GM21526 (cell line): ENCODE results near the gene CNGA1.

Source experiments
- ATAC-seq: cut with Tn5 transposase; IDR thresholded peaks from one replicate; pipeline ENCODE4 v1.9.1; 2021; ENCODE audit warnings: moderate library complexity; ENCODE audit not compliant: unreplicated experiment, low FRiP score

Gene CNGA1

DNA sequence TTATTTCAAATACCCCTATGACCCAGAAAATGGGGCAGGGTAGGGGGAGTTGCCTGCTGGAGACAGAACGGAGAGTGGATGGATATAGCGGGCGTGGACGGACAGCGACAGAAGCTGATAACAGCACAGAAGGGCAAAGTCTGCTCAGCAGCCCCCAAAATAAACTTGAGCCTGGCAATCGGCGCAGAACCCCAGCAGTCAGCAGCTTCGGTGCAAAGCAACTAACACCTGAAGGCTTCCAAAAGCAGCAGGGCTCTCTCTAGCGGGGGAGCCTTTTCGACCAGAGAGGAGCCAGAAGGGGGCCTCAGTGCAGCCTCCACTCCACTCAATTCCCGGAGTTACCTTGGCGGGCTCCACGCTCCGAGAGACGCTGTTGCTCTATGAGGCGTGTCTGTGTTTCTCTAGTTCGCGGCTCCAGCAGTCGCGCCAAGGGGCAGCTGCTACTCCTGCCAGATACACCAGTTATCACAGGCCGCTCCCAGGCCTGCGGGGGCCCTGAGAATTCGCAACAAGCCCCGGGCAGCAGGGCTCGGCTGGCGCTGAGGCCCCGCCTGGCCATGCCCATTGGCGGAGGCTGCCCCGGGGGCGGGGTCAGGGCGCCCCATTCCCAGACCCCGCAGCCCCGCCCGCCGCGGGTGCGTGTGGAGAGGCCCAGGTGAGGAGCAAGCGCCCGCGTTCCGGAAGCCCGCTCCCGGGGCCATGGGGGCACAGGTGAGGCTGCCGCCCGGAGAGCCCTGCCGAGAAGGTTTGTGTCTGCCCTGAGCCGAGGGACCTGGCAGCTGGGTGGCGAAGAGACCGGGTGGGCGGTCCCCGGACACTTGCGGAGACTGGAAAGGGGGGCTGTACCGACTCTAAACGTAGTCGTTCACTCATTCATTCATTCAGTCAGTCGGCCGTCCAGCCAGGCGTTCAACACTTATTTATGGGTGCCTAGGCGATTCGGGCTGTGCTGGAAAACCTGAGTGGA, at the start of gene CNGA1, which contains the start of gene NIPAL1:
Gene CNGA1, minus strand, starts transcription at position 541 of the 967 bp plus-strand sequence. CDS start 63,992 bp downstream, outside the sequence.
Gene NIPAL1, plus strand, starts transcription at position 632 of the 967 bp plus-strand sequence. Its CDS starts 68 bp downstream, at position 700.
- ATAC-seq: peak; percentile 92

DNA sequence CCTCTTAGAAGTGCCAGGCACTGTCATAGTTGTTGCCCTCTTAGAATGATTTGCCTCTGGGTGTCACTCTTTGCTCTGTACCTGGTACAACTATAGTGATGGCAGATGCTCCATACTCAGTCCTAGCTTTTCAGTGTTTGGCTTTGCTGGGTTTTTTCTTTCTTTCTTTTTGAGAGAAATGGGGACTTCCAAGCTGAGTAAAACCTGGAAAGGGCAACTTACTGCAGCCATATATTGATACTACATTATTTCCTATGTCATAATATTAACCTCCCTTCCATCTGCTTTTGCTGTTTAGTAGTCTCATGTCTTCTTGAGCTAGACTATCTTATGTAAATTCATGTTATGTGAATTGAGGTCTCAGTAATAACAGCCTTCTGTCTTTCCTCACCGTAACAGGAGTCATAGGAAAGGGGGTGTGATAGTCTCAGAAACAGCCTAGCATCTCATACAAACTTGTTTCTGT, 49.1 kb upstream of the CNGA1 start:
- peak; percentile 58 for ATAC-seq

DNA sequence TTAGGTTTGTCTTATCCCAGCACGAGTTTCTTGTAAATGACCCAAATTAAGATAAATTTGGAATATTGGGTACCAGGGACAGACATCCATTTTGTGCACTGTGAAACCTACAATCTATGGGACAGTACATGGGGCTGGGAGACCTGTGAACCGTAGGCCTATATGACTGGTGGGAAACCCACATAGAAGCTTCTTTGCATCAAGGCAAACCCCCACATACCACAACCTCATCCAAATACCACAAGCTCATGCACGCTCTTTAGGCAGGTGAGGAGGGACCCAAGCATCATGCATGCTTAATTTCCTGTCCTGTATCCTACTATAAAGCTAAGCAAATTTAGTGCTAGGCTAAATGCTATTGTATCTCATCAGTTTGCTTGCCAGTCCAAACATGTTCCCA, 47.9 kb upstream of the CNGA1 start:
- no peak for ATAC-seq

DNA sequence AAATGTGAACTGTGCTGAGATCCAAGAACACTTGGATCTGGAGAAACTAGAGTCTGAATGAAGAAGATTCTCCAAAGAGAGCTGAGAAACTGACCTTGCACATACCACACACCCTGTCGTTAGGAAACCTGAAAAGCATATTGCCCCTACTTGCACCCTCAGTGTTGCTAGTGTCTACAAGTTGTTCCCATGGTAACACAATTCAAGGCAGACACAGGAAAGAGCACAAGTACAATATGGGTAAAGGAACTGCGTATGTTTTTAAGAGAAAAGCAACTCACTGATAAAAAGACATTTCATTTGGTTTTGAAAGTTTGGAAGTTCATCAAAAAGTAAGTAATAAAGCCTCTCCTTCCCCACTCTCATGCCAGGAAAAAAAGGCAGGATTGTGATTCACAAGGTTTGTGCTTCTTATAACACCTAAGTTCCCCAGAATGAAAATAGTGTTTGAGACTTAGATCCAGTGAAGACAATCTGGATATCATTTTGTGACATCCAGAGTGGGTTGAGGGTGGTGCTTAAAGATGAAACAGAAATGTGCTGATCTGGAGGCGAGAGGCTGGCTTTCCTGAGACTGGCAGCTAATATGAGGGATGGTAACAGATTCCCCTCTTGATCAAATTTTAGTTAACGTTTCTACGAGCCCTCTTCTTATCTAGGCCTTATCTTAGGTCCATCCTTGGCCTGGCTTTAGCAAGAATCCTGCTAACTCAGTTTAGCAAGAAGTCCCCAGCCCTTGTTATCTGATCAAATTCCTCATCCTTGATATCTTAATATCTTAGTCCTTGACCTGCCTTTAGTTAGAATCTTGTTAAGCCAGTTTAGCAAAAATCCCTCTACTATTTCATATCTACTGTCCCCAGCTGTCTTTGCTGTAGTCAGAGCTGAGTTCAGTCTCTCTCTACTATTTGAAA, 42.4 kb upstream of the CNGA1 start:
- ATAC-seq: no peak

DNA sequence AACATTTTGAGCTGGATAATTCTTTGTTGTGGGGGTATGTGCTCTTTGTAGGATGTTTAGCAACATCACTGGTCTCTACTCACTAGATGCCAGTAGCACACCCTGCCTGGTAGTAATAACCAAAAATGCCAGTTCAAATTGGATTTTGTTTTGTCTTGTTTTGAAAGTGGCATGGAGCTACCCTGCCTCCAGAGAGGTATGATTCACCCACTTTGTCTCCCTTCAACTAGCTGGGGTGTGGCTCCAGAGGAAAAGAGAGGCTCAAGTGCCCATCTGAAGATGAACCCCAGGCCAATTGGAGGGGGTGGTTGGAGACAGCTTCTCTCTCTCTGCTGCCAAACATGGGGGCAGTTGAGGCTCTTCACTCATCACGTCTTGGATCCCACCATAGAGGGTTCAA, 34.6 kb upstream of the CNGA1 start:
- ATAC-seq: no peak

- ATAC-seq: no peak
Observed at GRCh38 chr4:48049483-48049882, 33.0 kb upstream of the CNGA1 start.

DNA sequence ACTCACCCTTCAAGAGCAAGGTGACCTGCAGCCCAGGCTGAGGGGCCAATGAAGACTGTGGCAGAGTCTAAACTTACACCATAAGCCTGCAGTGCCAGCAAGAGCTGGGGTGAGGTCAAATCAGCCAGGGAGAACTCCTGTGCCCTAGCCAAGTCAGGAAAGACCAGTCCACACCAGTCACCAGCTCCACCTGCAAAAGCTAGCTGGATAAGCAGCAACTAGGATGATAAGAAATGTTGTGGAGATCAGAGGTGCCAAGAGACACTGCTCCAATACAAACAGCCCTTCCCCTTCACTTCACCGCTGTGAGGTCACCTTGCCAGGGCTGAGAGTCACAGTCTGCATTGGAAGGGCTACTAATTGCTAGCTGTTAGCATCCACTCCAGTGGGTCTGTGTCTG, 31.4 kb upstream of the CNGA1 start:
- peak; percentile 8 for ATAC-seq

DNA sequence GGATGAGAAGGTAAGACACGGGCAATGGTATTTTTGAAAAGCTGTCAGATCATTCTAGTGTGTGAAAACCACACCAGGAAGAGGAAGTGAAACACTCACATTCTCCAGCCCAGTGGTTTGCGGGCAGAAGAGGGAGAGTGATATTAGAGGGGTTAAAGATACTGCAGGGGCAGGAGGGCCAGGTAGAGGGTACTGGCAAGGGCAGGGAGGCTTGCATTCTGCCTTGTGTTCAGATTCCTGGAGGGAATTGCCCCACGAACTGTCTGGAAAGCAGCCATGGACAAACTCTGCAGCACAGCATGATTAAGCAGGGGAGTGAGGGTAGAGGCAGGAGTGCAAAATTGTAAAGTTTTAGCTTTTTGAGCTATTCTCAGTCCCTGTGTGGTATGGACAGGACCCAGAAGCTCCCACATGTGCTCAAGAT, 31.0 kb upstream of the CNGA1 start:
- peak; percentile 94 for ATAC-seq

- no peak for ATAC-seq
Observed at GRCh38 chr4:48046059-48046458, 29.6 kb upstream of the CNGA1 start.

- ATAC-seq: no peak
Observed at GRCh38 chr4:48044298-48044697, 27.8 kb upstream of the CNGA1 start.

DNA sequence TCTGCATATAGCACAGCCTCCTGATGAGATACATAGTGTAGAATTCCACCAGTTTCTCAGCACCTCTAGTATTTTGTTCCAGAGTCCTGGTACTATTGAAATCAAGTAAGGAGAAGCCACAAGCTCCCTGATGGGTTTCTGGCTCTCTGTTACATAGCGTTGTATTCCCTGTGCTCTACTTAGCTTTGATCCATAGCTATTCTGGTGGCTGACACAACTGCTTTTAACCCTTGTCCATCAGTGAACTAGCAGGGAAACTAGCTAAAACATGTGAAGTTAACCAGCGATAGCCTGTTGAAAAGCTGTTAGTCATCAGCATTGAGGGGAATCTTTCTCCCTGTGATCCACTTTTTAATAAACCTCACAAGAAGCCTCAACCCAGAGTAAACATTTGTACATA, 27.0 kb upstream of the CNGA1 start:
- ATAC-seq: no peak

- ATAC-seq: no peak
Observed at GRCh38 chr4:48042979-48043461, 26.5 kb upstream of the CNGA1 start.

DNA sequence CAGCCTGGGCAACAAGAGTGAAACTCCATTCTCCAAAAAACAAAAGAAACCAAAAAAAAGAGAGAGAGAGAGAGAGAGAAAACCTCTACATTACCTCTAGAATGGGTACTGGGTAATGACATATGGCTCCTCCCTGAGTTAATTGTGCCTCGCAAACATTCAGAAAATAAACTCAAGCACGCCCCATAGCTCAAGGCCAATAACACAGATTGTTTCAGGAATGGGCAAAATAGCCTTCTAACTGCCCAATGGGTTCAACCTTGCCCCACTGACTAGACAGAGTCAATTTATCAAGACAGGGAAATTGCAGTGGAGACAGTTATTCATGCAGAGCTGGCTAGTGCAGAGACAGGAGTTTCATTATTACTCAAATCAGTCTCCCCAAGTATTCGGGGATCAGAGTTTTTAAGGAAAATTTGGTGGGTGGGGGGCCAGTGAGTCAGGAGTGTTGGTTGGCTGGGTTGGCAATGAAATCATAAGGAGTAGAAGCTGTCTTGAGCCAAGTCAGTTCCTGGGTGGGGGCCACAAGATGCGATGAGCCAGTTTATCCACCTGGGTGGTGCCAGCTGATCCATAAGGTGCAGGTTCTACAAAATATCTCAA, 25.2 kb upstream of the CNGA1 start:
- no peak for ATAC-seq

DNA sequence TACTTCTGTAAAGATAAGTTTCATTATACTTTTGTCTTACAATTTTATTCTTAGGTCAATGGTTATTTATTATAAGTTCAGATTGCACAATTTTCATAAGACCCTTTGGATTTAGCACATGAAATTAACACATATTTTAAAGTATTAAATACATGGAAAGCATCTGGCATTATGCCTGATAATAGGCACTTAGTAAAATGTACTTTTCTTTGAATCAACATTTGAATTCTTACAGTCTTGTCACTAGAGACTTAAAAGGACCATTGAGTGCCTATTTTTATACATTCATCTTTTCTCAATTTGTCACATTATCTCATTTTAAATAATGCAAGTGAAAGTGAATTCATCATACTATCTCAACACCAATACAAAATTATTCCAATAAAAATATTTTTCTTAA, 23.1 kb upstream of the CNGA1 start:
- ATAC-seq: no peak

- no peak for ATAC-seq
Observed at GRCh38 chr4:48038666-48039065, 22.2 kb upstream of the CNGA1 start.

DNA sequence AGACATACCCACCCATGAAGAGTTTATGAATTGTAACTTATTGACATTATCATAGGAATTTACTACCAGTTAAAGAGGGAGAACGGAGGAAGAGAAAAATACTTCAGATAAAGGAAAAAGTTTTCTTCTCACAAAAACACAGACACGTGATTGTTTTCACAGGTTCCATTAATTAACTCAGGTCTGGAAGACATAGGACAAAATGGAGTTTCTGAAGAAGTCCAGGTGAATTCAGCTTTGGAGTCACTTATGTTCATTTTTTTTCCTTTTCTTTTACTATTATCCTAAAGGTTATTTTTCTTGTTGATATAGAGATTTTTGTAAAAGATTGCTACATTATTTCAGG, 20.6 kb upstream of the CNGA1 start:
- ATAC-seq: no peak

DNA sequence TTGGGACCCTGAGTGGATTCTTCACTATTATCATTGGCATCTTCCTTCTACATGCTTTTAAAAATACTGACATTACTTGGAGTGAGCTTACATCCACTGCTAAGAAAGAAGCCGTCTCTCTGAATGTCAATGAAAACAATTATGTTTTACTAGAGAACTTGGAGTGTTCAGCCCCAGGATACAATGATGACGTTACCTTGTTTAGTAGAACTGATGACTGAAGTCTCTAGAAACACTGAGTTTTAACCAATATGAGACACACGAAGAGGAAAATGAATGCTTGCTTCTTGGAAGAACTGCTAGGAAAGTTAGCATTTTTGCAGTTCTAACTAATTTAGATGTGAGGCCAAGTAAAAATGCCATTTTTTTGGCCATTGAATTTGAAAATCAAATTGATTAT, 19.5 kb upstream of the CNGA1 start:
- no peak for ATAC-seq

GRCh38 chr4:48033825-48034413, 17.4 kb upstream of the CNGA1 start:
- ATAC-seq: no peak

DNA sequence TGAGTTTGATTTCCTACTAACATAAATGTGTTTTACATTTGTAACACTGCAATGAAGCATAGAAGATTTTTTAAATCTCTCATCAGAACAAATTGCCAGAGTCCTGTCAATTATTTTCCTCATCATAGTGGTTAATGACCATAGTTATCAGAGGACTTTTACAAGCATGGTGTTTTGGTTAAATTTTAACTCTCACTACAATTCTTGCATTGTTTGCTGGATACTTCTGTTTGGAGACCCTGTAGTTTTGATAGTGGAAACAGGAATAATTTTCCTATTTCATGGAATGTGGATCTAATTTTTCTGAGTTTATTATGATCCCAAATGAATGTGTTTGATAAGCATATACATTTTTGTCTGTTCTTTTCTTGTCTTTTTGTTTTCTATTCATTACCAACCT, 16.9 kb upstream of the CNGA1 start:
- ATAC-seq: no peak

DNA sequence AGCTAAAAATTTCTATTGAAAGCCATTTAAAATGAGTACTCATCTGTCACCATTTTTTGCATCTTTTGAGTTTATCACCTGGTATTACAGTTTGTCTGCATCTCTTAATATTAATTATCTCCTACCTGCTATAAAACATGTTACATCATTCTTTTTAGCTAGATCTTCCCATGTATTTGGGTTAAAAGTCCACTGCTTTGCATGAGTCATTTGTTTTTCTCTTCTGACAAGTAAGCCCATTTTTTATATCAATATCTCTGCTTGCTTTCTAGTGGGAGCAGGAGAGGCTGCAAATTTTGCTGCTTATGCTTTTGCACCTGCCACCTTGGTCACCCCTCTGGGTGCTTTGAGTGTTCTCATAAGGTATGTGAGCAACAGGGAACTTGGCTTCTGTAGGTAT, 16.2 kb upstream of the CNGA1 start:
- no peak for ATAC-seq
